GM23248 (cell line): ENCODE results near the gene RELN. TPM values are rescaled to one million over a fixed set of nuclear protein-coding genes. Genes with fewer than 3 reads are reported as not detected.

Experiments
- DNase-seq: peaks from one replicate; pipeline ENCODE4 v3.0.0-alpha.2; 2015
- H2AFZ ChIP-seq: fragments of 200-600 bp; sonication (generic); 2 replicates; pipeline ENCODE4 v1.6.1; 2016; ENCODE audit warnings: antibody characterized with exemption
- H3F3A ChIP-seq: fragments of 200-600 bp; sonication (generic); 2 replicates; pipeline ENCODE4 v1.6.1; 2016; ENCODE audit warnings: mild to moderate bottlenecking, antibody characterized with exemption, mixed run types; ENCODE audit not compliant: insufficient read depth
- H3K27ac ChIP-seq: fragments of 200-600 bp; sonication (generic); 2 replicates; pipeline ENCODE4 v1.5.1; 2016; ENCODE audit warnings: mild to moderate bottlenecking
- H3K27me3 ChIP-seq: fragments of 200-600 bp; sonication (generic); replicated peaks from 2 replicates; pipeline ENCODE4 v1.6.1; 2016; ENCODE audit warnings: mild to moderate bottlenecking; ENCODE audit not compliant: insufficient read depth
- H3K36me3 ChIP-seq: fragments of 200-600 bp; sonication (generic); 2 replicates; pipeline ENCODE4 v1.6.1; 2016; ENCODE audit warnings: low read depth, mild to moderate bottlenecking
- H3K4me1 ChIP-seq: fragments of 200-600 bp; sonication (generic); 2 replicates; pipeline ENCODE4 v1.6.1; 2016; ENCODE audit warnings: mild to moderate bottlenecking; ENCODE audit not compliant: insufficient read depth
- H3K4me2 ChIP-seq: fragments of 200-600 bp; sonication (generic); one replicate; pipeline ENCODE4 v1.6.1; 2016; ENCODE audit warnings: mild to moderate bottlenecking; ENCODE audit not compliant: unreplicated experiment
- H3K4me3 ChIP-seq: fragments of 200-600 bp; sonication (generic); 2 replicates; pipeline ENCODE4 v1.5.1; 2016; ENCODE audit warnings: mild to moderate bottlenecking
- H3K79me2 ChIP-seq: fragments of 200-600 bp; sonication (generic); 2 replicates; pipeline ENCODE4 v1.6.1; 2016; ENCODE audit warnings: mild to moderate bottlenecking; ENCODE audit not compliant: insufficient read depth
- H3K9ac ChIP-seq: fragments of 200-600 bp; sonication (generic); 2 replicates; pipeline ENCODE4 v1.6.1; 2016; ENCODE audit warnings: mild to moderate bottlenecking
- H3K9me2 ChIP-seq: fragments of 200-600 bp; sonication (generic); 2 replicates; pipeline ENCODE4 v1.6.1; 2016; ENCODE audit warnings: mixed run types, mild to moderate bottlenecking, moderate library complexity; ENCODE audit not compliant: insufficient read depth
- H3K9me3 ChIP-seq: fragments of 200-600 bp; sonication (generic); one replicate; pipeline ENCODE4 v1.6.1; 2017; ENCODE audit warnings: low read depth
- H4K20me1 ChIP-seq: fragments of 200-600 bp; sonication (generic); 2 replicates; pipeline ENCODE4 v1.6.0; 2016; ENCODE audit not compliant: insufficient read depth
- EZH2 ChIP-seq: fragments of 200-600 bp; sonication (generic); IDR thresholded peaks from 2 replicates; pipeline ENCODE4 v1.6.1; 2018; ENCODE audit warnings: antibody characterized with exemption, mild to moderate bottlenecking; ENCODE audit not compliant: insufficient read depth, poor library complexity, severe bottlenecking
- EZH2phosphoT487 ChIP-seq: fragments of 200-600 bp; sonication (generic); IDR thresholded peaks from 2 replicates; pipeline ENCODE4 v1.6.1; 2018; ENCODE audit warnings: antibody characterized with exemption, moderate library complexity, mild to moderate bottlenecking, low read depth; ENCODE audit not compliant: insufficient read depth
- WGBS, 2 experiments: methylation state at CpG; one replicate each; pipeline ENCODE4 v1.1.6; 2015 to 2017; ENCODE audit warnings: low lambda C conversion rate in 2 of 2, low coverage in 1 of 2; ENCODE audit errors: missing lambda C conversion rate in 2 of 2; 5-methylcytosine and 5-hydroxymethylcytosine counted together
- in situ Hi-C: fragments of 300-500 bp; cut with MboI; formaldehyde crosslinking; loops from 2 replicates; pipeline ENCODE4 v1.15.0; 2020
- polyA plus RNA-seq: library from polyadenylated mRNA; unstranded; fragments of >200 nt; fragmentation: Nextera tagmentation; extraction: Ambion mirVana; gene quantifications from 2 replicates; pipeline ENCODE4 v1.2.1, GENCODE V29; 2016
- total RNA-seq: library from RNA; depleted of rRNA; stranded (reverse); fragments of >200 nt; shearing (Covaris generic); gene quantifications from 2 replicates; pipeline ENCODE4 v1.2.3, GENCODE V29; 2014

The RELN gene
- total and polyA plus RNA-seq, 2 experiments from 2014 or later = 0.76 to 0.97 TPM

DNA sequence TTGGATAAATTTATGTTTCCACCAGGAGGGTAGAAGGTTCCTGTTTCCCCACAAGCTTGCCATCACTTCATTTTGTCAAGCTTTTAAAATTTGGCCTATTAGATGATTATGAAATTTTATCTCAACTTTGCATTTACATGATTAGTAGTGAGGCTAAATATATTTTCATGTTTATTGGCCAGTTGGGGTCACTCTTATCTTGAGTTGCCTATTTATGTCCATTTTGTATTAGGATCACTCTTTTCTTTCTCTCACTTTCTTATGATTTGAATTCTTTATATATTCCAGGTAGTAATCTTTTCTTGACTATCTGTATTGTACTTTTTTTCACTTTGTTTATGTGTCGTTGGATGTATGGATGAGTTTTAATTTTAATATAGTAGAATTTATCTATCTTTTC lies 324.9 kb downstream of the RELN start:
- Histone ChIP-seq H2AFZ (no peak overlapping the region), H3K36me3 (no peaks in the 10 kb centered on the region), H3K9me3 (no peaks in the 10 kb centered on the region), H3K27ac (no peak overlapping the region), H3K9me2 (no peaks in the 10 kb centered on the region), H3K27me3 (no peaks in the 10 kb centered on the region), H3K79me2 (no peaks in the 10 kb centered on the region), H4K20me1 (no peaks in the 10 kb centered on the region), H3K4me3 (no peak overlapping the region), H3K4me2 (no peak overlapping the region), H3K4me1 (peaks cover 9% of the 10 kb centered on the region; the same call in 1 of the 2 replicates), H3F3A (no peaks in the 10 kb centered on the region), H3K9ac (no peak overlapping the region)
- 85 to 87% methylated on average over 1 of the region's 1 CpG for WGBS, 2 experiments
- in situ Hi-C loops = no loop called here
- TF ChIP-seq EZH2phosphoT487 (no peak), EZH2 (no peak)
- DNase-seq = no peak

DNA sequence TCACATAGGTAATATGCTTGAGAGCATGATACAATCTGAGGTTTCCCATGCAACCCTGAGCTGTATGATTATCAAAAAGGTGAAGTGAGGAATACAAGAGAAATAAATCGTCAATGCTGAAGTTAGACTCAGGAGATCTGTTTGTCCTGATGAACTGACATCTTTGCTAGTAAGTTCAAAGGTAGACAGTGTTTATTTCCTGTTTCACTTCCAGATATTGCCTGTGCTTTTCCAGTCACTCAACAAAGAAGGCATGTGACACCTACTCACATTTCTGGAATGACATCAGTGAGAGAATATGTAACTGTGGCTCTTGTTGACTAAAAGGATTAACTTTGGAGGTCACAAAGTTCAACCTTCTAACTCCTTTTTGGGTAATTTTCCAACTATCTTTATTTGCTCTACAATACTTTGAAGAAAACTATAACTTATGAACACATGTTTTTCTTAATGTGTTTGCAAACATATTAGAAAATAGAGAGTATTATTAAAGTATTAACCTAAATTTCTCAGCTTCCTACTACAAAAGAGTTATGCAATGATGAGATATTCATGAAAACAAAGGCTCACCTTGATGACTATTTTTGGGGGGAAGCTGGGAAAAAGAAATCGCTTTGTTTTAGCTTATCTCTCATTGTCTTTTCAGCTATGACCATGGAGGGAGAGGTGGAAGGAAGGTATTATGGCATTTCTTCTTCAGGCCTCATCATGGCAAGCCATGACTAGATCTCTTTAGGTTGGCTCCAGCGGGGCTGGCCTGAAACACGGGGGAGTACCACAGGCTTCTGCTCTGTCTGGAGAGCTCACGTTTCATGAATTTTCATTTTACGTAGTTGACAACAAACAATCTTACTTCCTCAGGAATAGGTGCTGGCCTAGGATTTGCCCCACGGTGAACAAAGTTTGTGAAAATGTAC lies 328.7 kb downstream of the RELN start:
- H3K4me3 ChIP-seq = no peak overlapping the region
- in situ Hi-C loops = no loop called here
- DNase-seq = peak; percentile 39
- no peaks in the 10 kb centered on the region for H3F3A ChIP-seq
- H3K9ac ChIP-seq = no peak overlapping the region
- no peaks in the 10 kb centered on the region for H3K79me2 ChIP-seq
- H3K9me2 ChIP-seq = no peaks in the 10 kb centered on the region
- TF ChIP-seq EZH2phosphoT487 (no peak), EZH2 (no peak)
- H3K4me1 ChIP-seq = peaks cover 9% of the 10 kb centered on the region; the same call in 1 of the 2 replicates
- H3K27ac ChIP-seq = no peak overlapping the region
- H3K4me2 ChIP-seq = no peak overlapping the region
- no peak overlapping the region; the same call in 1 of the 2 replicates for H2AFZ ChIP-seq
- H3K36me3 ChIP-seq = no peaks in the 10 kb centered on the region
- WGBS, 2 experiments = 95 to 96% methylated on average over 7 of the region's 7 CpGs
- H3K9me3 ChIP-seq = no peaks in the 10 kb centered on the region
- no peaks in the 10 kb centered on the region for H4K20me1 ChIP-seq
- H3K27me3 ChIP-seq = no peaks in the 10 kb centered on the region

DNA sequence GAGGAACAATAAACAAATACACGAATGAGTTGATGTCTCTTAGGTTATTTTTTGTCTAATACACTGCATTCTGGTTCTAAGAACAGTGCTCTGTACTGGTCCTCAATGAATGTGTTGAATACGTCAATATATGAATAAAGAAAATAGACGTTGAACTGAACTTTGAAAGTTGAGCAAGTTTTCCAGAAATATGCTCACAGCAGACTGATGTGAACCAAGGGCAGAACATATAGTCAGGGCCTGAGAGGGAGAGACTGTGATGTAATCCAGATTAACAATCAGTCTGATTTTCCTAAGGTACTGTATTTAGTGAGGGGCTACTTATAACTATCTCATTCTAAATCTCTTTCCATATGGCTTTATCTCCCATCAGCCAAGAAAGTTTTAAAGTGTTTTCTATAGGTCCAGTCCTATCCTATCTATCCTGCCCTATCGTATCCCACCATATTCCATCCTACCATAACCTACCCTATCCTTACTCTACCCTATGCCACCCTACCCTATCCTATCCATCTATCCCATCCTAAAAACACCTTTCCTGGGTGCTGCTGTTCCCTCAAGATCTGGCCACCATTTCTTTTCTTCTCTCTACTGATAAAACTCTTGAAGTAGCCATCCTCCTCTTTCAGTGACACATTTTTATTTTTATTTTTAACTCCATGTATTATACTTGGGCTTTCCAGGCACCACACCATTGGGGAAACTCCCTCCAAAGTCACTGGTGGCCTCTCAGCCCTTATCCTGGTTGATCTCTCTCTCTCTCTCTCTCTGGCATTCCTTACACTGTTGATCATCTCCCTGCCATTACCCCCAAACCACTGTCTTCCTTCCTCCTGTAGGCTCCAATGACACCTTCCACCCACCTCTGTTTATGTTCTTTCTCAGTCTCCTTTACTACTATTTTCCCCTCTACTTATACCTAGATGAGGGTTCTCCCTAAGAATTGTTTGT lies 331.1 kb downstream of the RELN start:
- WGBS, 2 experiments = 90% methylated on average over 4 of the region's 4 CpGs
- Histone ChIP-seq H3K27ac (no peak overlapping the region), H3K9ac (no peak overlapping the region), H3K9me2 (no peaks in the 10 kb centered on the region), H3F3A (no peaks in the 10 kb centered on the region), H3K4me2 (no peak overlapping the region), H3K4me3 (no peak overlapping the region), H3K79me2 (no peaks in the 10 kb centered on the region), H2AFZ (no peak overlapping the region), H3K9me3 (no peaks in the 10 kb centered on the region), H3K27me3 (no peaks in the 10 kb centered on the region), H4K20me1 (no peaks in the 10 kb centered on the region), H3K36me3 (no peaks in the 10 kb centered on the region), H3K4me1 (peaks cover 9% of the 10 kb centered on the region; the same call in 1 of the 2 replicates)
- in situ Hi-C loops = no loop called here
- no peak for TF ChIP-seq EZH2phosphoT487
- TF ChIP-seq EZH2 = no peak
- DNase-seq = peak; percentile 7

DNA sequence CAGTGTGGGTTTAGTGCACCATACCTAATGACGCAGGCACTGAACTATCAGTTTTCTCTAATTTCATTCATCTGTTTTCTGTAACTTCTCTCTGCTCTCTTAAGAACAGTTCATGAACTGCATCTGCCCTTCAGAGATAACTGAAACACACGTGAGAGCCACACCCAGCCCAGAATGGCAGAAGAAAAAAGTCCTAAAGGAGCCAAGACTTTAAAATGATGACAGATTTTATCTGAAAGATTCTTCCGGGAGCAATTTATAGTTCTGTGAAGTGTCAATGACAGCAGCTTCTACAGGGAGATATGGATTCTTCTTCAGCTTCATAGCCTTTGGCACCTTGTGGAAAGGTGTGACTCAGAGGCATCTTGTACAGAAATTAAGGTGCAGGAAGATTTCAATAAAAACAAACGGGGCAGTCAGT lies 332.0 kb downstream of the RELN start:
- Histone ChIP-seq H4K20me1 (no peaks in the 10 kb centered on the region), H3K9me2 (no peaks in the 10 kb centered on the region), H3K9me3 (no peaks in the 10 kb centered on the region), H3K4me3 (no peak overlapping the region), H3K4me1 (peaks cover 9% of the 10 kb centered on the region; the same call in 1 of the 2 replicates), H2AFZ (no peak overlapping the region), H3K27me3 (no peaks in the 10 kb centered on the region), H3K36me3 (no peaks in the 10 kb centered on the region), H3F3A (no peaks in the 10 kb centered on the region), H3K4me2 (no peak overlapping the region), H3K79me2 (no peaks in the 10 kb centered on the region), H3K9ac (no peak overlapping the region), H3K27ac (no peak overlapping the region)
- TF ChIP-seq EZH2 = no peak
- TF ChIP-seq EZH2phosphoT487 = no peak
- in situ Hi-C loops = no loop called here
- 53 to 56% methylated on average over 4 of the region's 4 CpGs for WGBS, 2 experiments
- no peak for DNase-seq
